Measurements from ENCODE around the gene PLPP3. TPM values are rescaled to one million over a fixed set of nuclear protein-coding genes. Genes with fewer than 3 reads are reported as not detected.

The PLPP3 gene
- total and polyA plus RNA-seq, 2 experiments from 2014 or later: 103 to 159 TPM

DNA sequence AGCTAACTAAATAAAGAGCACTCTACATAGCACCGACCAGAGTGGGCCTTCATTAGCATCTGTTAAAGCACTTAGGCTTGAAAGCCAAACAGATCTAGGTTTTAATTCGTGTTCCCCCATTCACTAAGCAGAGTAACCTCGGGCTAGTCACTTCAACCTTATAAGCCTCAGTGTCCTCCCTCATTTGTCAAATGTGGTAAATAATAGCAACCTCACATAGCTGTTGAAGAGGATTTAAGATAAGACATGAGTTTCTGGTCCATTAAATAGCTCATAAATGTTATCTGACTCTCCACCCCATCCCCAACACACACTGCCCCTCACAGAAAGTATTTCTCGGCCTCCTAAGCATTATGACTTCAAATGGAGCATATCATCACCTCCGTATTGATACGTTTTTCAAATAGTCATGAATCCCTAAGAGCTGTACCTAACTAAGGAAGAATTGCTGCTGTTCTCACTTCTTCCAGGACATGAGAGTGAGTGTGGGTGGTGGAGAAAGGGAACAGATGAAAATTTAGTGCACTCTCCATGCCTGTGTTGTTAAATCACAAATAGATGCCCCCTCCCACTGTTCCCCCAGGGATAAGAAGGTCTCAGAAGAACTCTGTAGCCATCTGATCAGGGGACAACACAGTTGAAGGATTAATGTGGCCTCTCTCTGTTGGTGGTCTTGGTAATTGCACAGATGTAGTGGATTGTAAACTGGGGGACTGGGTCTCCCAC is 47.6 kb downstream of the PLPP3 start:
- Histone ChIP-seq H3K27ac (peak overlapping the region; percentile 29), H3K4me3 (no peak overlapping the region), H3K4me2 (no peak overlapping the region), H3K27me3 (no peaks in the 10 kb centered on the region), H3K4me1 (ENCODE audit: insufficient read depth) (peaks cover 65% of the 10 kb centered on the region), H3K79me2 (peaks cover 98% of the 10 kb centered on the region), H3K36me3 (replicated peaks; ENCODE audit: insufficient read depth, low read depth) (peaks cover 4% of the 10 kb centered on the region), H3K9me3 (ENCODE audit: low read depth) (no peaks in the 10 kb centered on the region), H3K9me2 (replicated peaks; ENCODE audit: insufficient read depth) (no peaks in the 10 kb centered on the region), H2AFZ (no peak overlapping the region), H4K20me1 (ENCODE audit: insufficient read depth, poor library complexity, severe bottlenecking) (peaks cover 89% of the 10 kb centered on the region)
- no peak for TF ChIP-seq EZH2phosphoT487 (IDR thresholded peaks at IDR 0.05; ENCODE audit: low read depth, severe bottlenecking, unreplicated experiment)
- TF ChIP-seq, protein P1, sequence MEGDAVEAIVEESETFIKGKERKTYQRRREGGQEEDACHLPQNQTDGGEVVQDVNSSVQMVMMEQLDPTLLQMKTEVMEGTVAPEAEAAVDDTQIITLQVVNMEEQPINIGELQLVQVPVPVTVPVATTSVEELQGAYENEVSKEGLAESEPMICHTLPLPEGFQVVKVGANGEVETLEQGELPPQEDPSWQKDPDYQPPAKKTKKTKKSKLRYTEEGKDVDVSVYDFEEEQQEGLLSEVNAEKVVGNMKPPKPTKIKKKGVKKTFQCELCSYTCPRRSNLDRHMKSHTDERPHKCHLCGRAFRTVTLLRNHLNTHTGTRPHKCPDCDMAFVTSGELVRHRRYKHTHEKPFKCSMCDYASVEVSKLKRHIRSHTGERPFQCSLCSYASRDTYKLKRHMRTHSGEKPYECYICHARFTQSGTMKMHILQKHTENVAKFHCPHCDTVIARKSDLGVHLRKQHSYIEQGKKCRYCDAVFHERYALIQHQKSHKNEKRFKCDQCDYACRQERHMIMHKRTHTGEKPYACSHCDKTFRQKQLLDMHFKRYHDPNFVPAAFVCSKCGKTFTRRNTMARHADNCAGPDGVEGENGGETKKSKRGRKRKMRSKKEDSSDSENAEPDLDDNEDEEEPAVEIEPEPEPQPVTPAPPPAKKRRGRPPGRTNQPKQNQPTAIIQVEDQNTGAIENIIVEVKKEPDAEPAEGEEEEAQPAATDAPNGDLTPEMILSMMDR (IDR thresholded peaks at IDR 0.05; ENCODE audit: poor library complexity): no peak
- TF ChIP-seq EZH2 (IDR thresholded peaks at IDR 0.05; ENCODE audit: borderline replicate concordance): no peak
- DNase-seq (ENCODE audit: low spot score): no peak
- WGBS (ENCODE audit: low lambda C conversion rate, missing lambda C conversion rate): 35% methylated on average over 6 of the region's 6 CpGs

GRCh38 chr1:56529801-56530200 is 49.6 kb downstream of the PLPP3 start:
- DNase-seq (ENCODE audit: low spot score): no peak
- no peak overlapping the region for H3K4me2 ChIP-seq
- H4K20me1 ChIP-seq (ENCODE audit: insufficient read depth, poor library complexity, severe bottlenecking): peaks cover 90% of the 10 kb centered on the region
- H3K27ac ChIP-seq: no peak overlapping the region
- no peak for TF ChIP-seq EZH2phosphoT487 (IDR thresholded peaks at IDR 0.05; ENCODE audit: low read depth, severe bottlenecking, unreplicated experiment)
- TF ChIP-seq, protein P1 (IDR thresholded peaks at IDR 0.05; ENCODE audit: poor library complexity): no peak
- TF ChIP-seq EZH2 (IDR thresholded peaks at IDR 0.05; ENCODE audit: borderline replicate concordance): no peak
- H3K36me3 ChIP-seq (replicated peaks; ENCODE audit: insufficient read depth, low read depth): peaks cover 4% of the 10 kb centered on the region
- H3K27me3 ChIP-seq: no peaks in the 10 kb centered on the region
- H3K4me3 ChIP-seq: no peak overlapping the region
- no peak overlapping the region for H2AFZ ChIP-seq
- H3K4me1 ChIP-seq (ENCODE audit: insufficient read depth): peaks cover 67% of the 10 kb centered on the region
- H3K9me2 ChIP-seq (replicated peaks; ENCODE audit: insufficient read depth): no peaks in the 10 kb centered on the region
- H3K9me3 ChIP-seq (ENCODE audit: low read depth): no peaks in the 10 kb centered on the region
- H3K79me2 ChIP-seq: peaks cover 100% of the 10 kb centered on the region

DNA sequence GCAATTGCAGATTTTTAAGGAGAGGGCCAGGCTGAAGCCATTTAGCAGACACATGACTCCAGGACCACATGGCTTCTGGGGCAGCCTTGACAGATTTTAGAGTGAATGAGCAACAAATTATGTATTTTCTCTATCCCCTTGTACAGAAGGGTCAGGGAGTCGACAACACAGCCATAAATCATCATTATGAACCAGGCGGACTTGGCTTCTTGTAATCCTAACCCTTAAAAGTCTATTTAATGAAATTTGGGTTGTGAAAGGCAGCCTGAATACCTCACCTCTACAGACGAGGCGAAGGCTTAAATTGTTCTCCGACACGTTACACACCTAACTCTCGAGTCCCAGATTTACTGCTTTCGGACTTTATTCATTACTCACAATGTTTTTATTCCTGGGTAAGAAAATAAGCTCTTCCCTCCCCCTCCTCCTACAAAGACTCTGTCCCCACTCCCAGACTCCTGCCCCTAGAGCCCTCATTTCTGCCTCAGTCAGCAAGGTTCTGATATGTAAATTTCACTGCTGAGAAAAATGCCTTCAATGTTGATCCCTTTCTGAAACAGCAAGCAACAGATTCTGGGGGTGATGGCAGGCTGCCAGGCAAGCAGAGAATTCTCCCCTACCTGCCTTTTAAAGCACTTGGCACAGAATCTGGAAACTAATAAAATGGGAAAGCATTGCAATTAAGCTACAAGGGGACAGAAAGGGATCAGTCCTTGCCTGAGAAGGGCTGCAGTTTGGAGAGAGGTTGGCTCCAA is 51.6 kb downstream of the PLPP3 start:
- no peak overlapping the region for H2AFZ ChIP-seq
- H3K79me2 ChIP-seq: peaks cover 99% of the 10 kb centered on the region
- H3K27ac ChIP-seq: peak overlapping the region; percentile 55
- H3K4me3 ChIP-seq: no peak overlapping the region
- no peak for DNase-seq (ENCODE audit: low spot score)
- no peaks in the 10 kb centered on the region for H3K36me3 ChIP-seq (replicated peaks; ENCODE audit: insufficient read depth, low read depth)
- 44% methylated on average over 8 of the region's 8 CpGs for WGBS (ENCODE audit: low lambda C conversion rate, missing lambda C conversion rate)
- no peaks in the 10 kb centered on the region for H3K9me3 ChIP-seq (ENCODE audit: low read depth)
- TF ChIP-seq EZH2 (IDR thresholded peaks at IDR 0.05; ENCODE audit: borderline replicate concordance) (no peak), EZH2phosphoT487 (IDR thresholded peaks at IDR 0.05; ENCODE audit: low read depth, severe bottlenecking, unreplicated experiment) (no peak)
- TF ChIP-seq, protein P1 (IDR thresholded peaks at IDR 0.05; ENCODE audit: poor library complexity): no peak
- no peaks in the 10 kb centered on the region for H3K27me3 ChIP-seq
- H3K9me2 ChIP-seq (replicated peaks; ENCODE audit: insufficient read depth): no peaks in the 10 kb centered on the region
- H4K20me1 ChIP-seq (ENCODE audit: insufficient read depth, poor library complexity, severe bottlenecking): peaks cover 96% of the 10 kb centered on the region
- peak overlapping the region; percentile 51 for H3K4me2 ChIP-seq
- H3K4me1 ChIP-seq (ENCODE audit: insufficient read depth): peaks cover 50% of the 10 kb centered on the region
